Mesendoderm (in vitro differentiated cells): Measurements from ENCODE around the gene HNRNPF.
A peak's percentile ranks its signal among the peaks of the same experiment; 100 is the strongest.

Source experiments
- DNase-seq: peaks from one replicate; pipeline ENCODE4 v3.0.0; 2013
- H2AK5ac ChIP-seq: 2 replicates; pipeline ENCODE4 v1.6.1; 2013; ENCODE audit warnings: low read length, inconsistent platforms
- H2BK120ac ChIP-seq: 2 replicates; pipeline ENCODE4 v1.6.1; 2013; ENCODE audit warnings: low read depth, mild to moderate bottlenecking, low read length, moderate library complexity, mixed read lengths
- H2BK15ac ChIP-seq: replicated peaks from 2 replicates; pipeline ENCODE4 v1.6.1; 2013; ENCODE audit warnings: low read depth, mild to moderate bottlenecking, moderate library complexity
- H2BK5ac ChIP-seq: 2 replicates; pipeline ENCODE4 v1.6.1; 2013; ENCODE audit warnings: low read length, inconsistent platforms
- H3K18ac ChIP-seq: 2 replicates; pipeline ENCODE4 v1.6.1; 2013; ENCODE audit warnings: mild to moderate bottlenecking, low read length, mixed read lengths
- H3K23ac ChIP-seq: one replicate; pipeline ENCODE4 v1.6.1; 2013; ENCODE audit warnings: low read length
- H3K27ac ChIP-seq: 2 replicates; pipeline ENCODE4 v1.5.1; 2013; ENCODE audit warnings: low read depth, mild to moderate bottlenecking, inconsistent platforms, low read length, moderate library complexity
- H3K27me3 ChIP-seq: 2 replicates; pipeline ENCODE4 v1.6.1; 2013; ENCODE audit warnings: low read length, control low read depth, mild to moderate bottlenecking, inconsistent platforms; ENCODE audit not compliant: insufficient read depth, poor library complexity
- H3K36me3 ChIP-seq: 2 replicates; pipeline ENCODE4 v1.6.1; 2013; ENCODE audit warnings: low read length, inconsistent platforms; ENCODE audit not compliant: control insufficient read depth, insufficient read depth
- H3K4ac ChIP-seq: one replicate; pipeline ENCODE4 v1.6.1; 2013; ENCODE audit warnings: low read depth, mild to moderate bottlenecking, low read length, moderate library complexity
- H3K4me1 ChIP-seq: 2 replicates; pipeline ENCODE4 v1.6.1; 2013; ENCODE audit warnings: low read depth, low read length, inconsistent platforms; ENCODE audit not compliant: control insufficient read depth
- H3K4me2 ChIP-seq: 2 replicates; pipeline ENCODE4 v1.6.1; 2013; ENCODE audit warnings: low read length
- H3K4me3 ChIP-seq: 2 replicates; pipeline ENCODE4 v1.5.1; 2013; ENCODE audit warnings: mild to moderate bottlenecking, low read length
- H3K56ac ChIP-seq: one replicate; pipeline ENCODE4 v1.6.1; 2013; ENCODE audit warnings: low read length
- H3K79me1 ChIP-seq: 2 replicates; pipeline ENCODE4 v1.6.1; 2013; ENCODE audit warnings: low read length, inconsistent platforms
- H3K79me2 ChIP-seq: 2 replicates; pipeline ENCODE4 v1.6.1; 2013; ENCODE audit warnings: mild to moderate bottlenecking, low read length; ENCODE audit not compliant: control insufficient read depth, insufficient read depth
- H3K9ac ChIP-seq: 2 replicates; pipeline ENCODE4 v1.6.1; 2013; ENCODE audit warnings: low read length, inconsistent platforms
- H4K5ac ChIP-seq: one replicate; pipeline ENCODE4 v1.6.1; 2013; ENCODE audit warnings: low read length
- H4K8ac ChIP-seq: one replicate; pipeline ENCODE4 v1.6.1; 2013; ENCODE audit warnings: low read depth, mild to moderate bottlenecking, control low read depth, low read length, moderate library complexity
- WGBS: extraction: QIAGEN DNeasy Blood & Tissue Kit; methylation state at CpG from one replicate; pipeline ENCODE4 v1.1.7; 2013; ENCODE audit warnings: low lambda C conversion rate, missing lambda C conversion rate; ENCODE audit not compliant: insufficient coverage; ENCODE audit errors: extremely low coverage; 5-methylcytosine and 5-hydroxymethylcytosine counted together

The HNRNPF gene

GRCh38 chr10:43376046-43376635 lies 32.8 kb downstream of the HNRNPF start:
- no peak overlapping the region for H2AK5ac ChIP-seq
- H3K36me3 ChIP-seq, result no peaks in the 10 kb centered on the region
- H3K27ac ChIP-seq, result no peak overlapping the region
- no peaks in the 10 kb centered on the region for H3K79me1 ChIP-seq
- H2BK5ac ChIP-seq, result no peak overlapping the region
- H3K4me1 ChIP-seq, result peaks cover 3% of the 10 kb centered on the region
- no peak overlapping the region for H2BK120ac ChIP-seq
- H3K4me3 ChIP-seq, result no peak overlapping the region
- H3K56ac ChIP-seq, result no peak overlapping the region
- no peak overlapping the region for H3K4me2 ChIP-seq
- H4K8ac ChIP-seq, result no peak overlapping the region
- no peak overlapping the region for H4K5ac ChIP-seq
- no CpG with 5 or more reads among the region's 9 CpGs for WGBS
- no peak for DNase-seq
- H3K79me2 ChIP-seq, result no peaks in the 10 kb centered on the region
- H3K27me3 ChIP-seq, result no peaks in the 10 kb centered on the region
- no peak overlapping the region for H2BK15ac ChIP-seq
- no peak overlapping the region for H3K9ac ChIP-seq
- no peak overlapping the region for H3K23ac ChIP-seq
- no peak overlapping the region for H3K18ac ChIP-seq
- H3K4ac ChIP-seq, result no peak overlapping the region

- Histone ChIP-seq H2BK5ac (no peak overlapping the region), H3K4ac (no peak overlapping the region), H3K27me3 (no peaks in the 10 kb centered on the region), H3K4me2 (no peak overlapping the region), H3K79me1 (no peaks in the 10 kb centered on the region), H3K27ac (no peak overlapping the region), H3K36me3 (no peaks in the 10 kb centered on the region), H3K18ac (no peak overlapping the region), H4K8ac (no peak overlapping the region), H3K4me3 (no peak overlapping the region), H3K23ac (no peak overlapping the region), H3K79me2 (no peaks in the 10 kb centered on the region), H2BK15ac (no peak overlapping the region), H2BK120ac (no peak overlapping the region), H3K4me1 (peaks cover 3% of the 10 kb centered on the region), H2AK5ac (no peak overlapping the region), H3K9ac (no peak overlapping the region), H3K56ac (no peak overlapping the region), H4K5ac (no peak overlapping the region)
- no CpG with 5 or more reads among the region's 12 CpGs for WGBS
- DNase-seq, result no peak
These were observed 33.5 kb downstream of the HNRNPF start for GRCh38 chr10:43375401-43376020.

GRCh38 chr10:43374194-43374593 lies 34.8 kb downstream of the HNRNPF start:
- no peak overlapping the region for H4K8ac ChIP-seq
- H3K23ac ChIP-seq, result no peak overlapping the region
- H3K56ac ChIP-seq, result no peak overlapping the region
- DNase-seq, result no peak
- no peak overlapping the region for H2BK120ac ChIP-seq
- no peaks in the 10 kb centered on the region for H3K27me3 ChIP-seq
- WGBS, result no CpG with 5 or more reads among the region's 3 CpGs
- H3K4me3 ChIP-seq, result no peak overlapping the region
- H2BK5ac ChIP-seq, result no peak overlapping the region
- H3K4me1 ChIP-seq, result peaks cover 3% of the 10 kb centered on the region
- H3K36me3 ChIP-seq, result no peaks in the 10 kb centered on the region
- H3K27ac ChIP-seq, result no peak overlapping the region
- H3K18ac ChIP-seq, result no peak overlapping the region
- no peak overlapping the region for H4K5ac ChIP-seq
- H3K79me2 ChIP-seq, result no peaks in the 10 kb centered on the region
- H3K79me1 ChIP-seq, result no peaks in the 10 kb centered on the region
- no peak overlapping the region for H3K4me2 ChIP-seq
- H2BK15ac ChIP-seq, result no peak overlapping the region
- H3K9ac ChIP-seq, result no peak overlapping the region
- H3K4ac ChIP-seq, result no peak overlapping the region
- H2AK5ac ChIP-seq, result no peak overlapping the region

- Histone ChIP-seq H2AK5ac (no peak overlapping the region), H2BK120ac (no peak overlapping the region), H3K36me3 (no peaks in the 10 kb centered on the region), H3K23ac (no peak overlapping the region), H2BK5ac (no peak overlapping the region), H2BK15ac (no peak overlapping the region), H3K27ac (no peak overlapping the region), H3K27me3 (no peaks in the 10 kb centered on the region), H3K79me2 (no peaks in the 10 kb centered on the region), H3K4me1 (peaks cover 3% of the 10 kb centered on the region), H3K4me3 (no peak overlapping the region), H3K4me2 (no peak overlapping the region), H3K4ac (no peak overlapping the region), H4K8ac (no peak overlapping the region), H4K5ac (no peak overlapping the region), H3K56ac (peak overlapping the region; percentile 15), H3K79me1 (no peaks in the 10 kb centered on the region), H3K18ac (no peak overlapping the region), H3K9ac (no peak overlapping the region)
- WGBS, result no CpG with 5 or more reads among the region's 5 CpGs
- DNase-seq, result no peak
These were observed 35.5 kb downstream of the HNRNPF start for GRCh38 chr10:43373461-43373860.

- Histone ChIP-seq H4K5ac (no peak overlapping the region), H3K56ac (no peak overlapping the region), H2BK120ac (no peak overlapping the region), H3K4me2 (no peak overlapping the region), H3K79me1 (no peaks in the 10 kb centered on the region), H3K79me2 (no peaks in the 10 kb centered on the region), H3K27me3 (no peaks in the 10 kb centered on the region), H3K4me3 (no peak overlapping the region), H2AK5ac (no peak overlapping the region), H3K23ac (no peak overlapping the region), H3K4me1 (peaks cover 3% of the 10 kb centered on the region), H3K4ac (no peak overlapping the region), H2BK5ac (no peak overlapping the region), H3K9ac (no peak overlapping the region), H3K36me3 (no peaks in the 10 kb centered on the region), H2BK15ac (no peak overlapping the region), H4K8ac (no peak overlapping the region), H3K18ac (no peak overlapping the region), H3K27ac (no peak overlapping the region)
- WGBS, result no CpG with 5 or more reads among the region's 1 CpG
- no peak for DNase-seq
These were observed 36.1 kb downstream of the HNRNPF start for GRCh38 chr10:43372765-43373361.
